Measurements from ENCODE around the gene BORCS5. TPM values are rescaled to one million over a fixed set of nuclear protein-coding genes. Genes with fewer than 3 reads are reported as not detected.
A peak's percentile ranks its signal among the peaks of the same experiment; 100 is the strongest.

The BORCS5 gene
- total and polyA plus RNA-seq, 8 donors: 7.7 to 13.5 (median 9.1) TPM

GRCh38 chr12:12445165-12445881 is 88.4 kb downstream of the BORCS5 start:
- ATAC-seq (no peak), DNase-seq (no peak)
- Histone ChIP-seq H3K4me3 (no peak overlapping the region), H3K36me3 (no peaks in the 10 kb centered on the region), H3K27me3 (no peaks in the 10 kb centered on the region), H3K9me3 (no peaks in the 10 kb centered on the region), H3K4me1 (peaks cover 13 to 71% of the 10 kb centered on the region in 2 donors), H3K27ac (no peak overlapping the region)
- TF ChIP-seq CTCF (IDR thresholded peaks at IDR 0.05): no peak
- intact Hi-C loops (cut with DNase I): no loop called here

GRCh38 chr12:12445882-12446181 is 89.0 kb downstream of the BORCS5 start:
- ATAC-seq (no peak), DNase-seq (no peak)
- Histone ChIP-seq H3K4me1 (peaks cover 16 to 71% of the 10 kb centered on the region in 2 donors), H3K4me3 (no peak overlapping the region), H3K27ac (no peak overlapping the region), H3K36me3 (no peaks in the 10 kb centered on the region), H3K9me3 (no peaks in the 10 kb centered on the region), H3K27me3 (no peaks in the 10 kb centered on the region)
- TF ChIP-seq CTCF (IDR thresholded peaks at IDR 0.05): no peak
- intact Hi-C loops (cut with DNase I): no loop called here

GRCh38 chr12:12446786-12447185 is 89.9 kb downstream of the BORCS5 start:
- Histone ChIP-seq H3K27me3 (no peaks in the 10 kb centered on the region), H3K4me1 (peaks cover 12 to 62% of the 10 kb centered on the region in 2 donors), H3K36me3 (no peaks in the 10 kb centered on the region), H3K9me3 (no peaks in the 10 kb centered on the region), H3K4me3 (no peak overlapping the region), H3K27ac (peak overlapping the region in 1 of 2 donors; percentile 13)
- intact Hi-C loops (cut with DNase I): no loop called here
- ATAC-seq: no peak
- TF ChIP-seq CTCF (IDR thresholded peaks at IDR 0.05): no peak
- DNase-seq: no peak

- DNase-seq: no peak
- TF ChIP-seq CTCF (IDR thresholded peaks at IDR 0.05): no peak
- no peaks in the 10 kb centered on the region for H3K9me3 ChIP-seq
- no peak overlapping the region for H3K4me3 ChIP-seq
- H3K4me1 ChIP-seq: peaks cover 12 to 58% of the 10 kb centered on the region in 2 donors
- no peak for ATAC-seq
- intact Hi-C loops (cut with DNase I): no loop called here
- peak overlapping the region in 1 of 2 donors; percentile 13 for H3K27ac ChIP-seq
- no peaks in the 10 kb centered on the region for H3K27me3 ChIP-seq
- H3K36me3 ChIP-seq: no peaks in the 10 kb centered on the region
Observed at GRCh38 chr12:12447236-12447635, 90.4 kb downstream of the BORCS5 start.

- intact Hi-C loops (cut with DNase I): no loop called here
- ATAC-seq: no peak
- no peaks in the 10 kb centered on the region for H3K9me3 ChIP-seq
- H3K27me3 ChIP-seq: no peaks in the 10 kb centered on the region
- H3K4me1 ChIP-seq: peaks cover 12 to 52% of the 10 kb centered on the region in 2 donors
- H3K4me3 ChIP-seq: no peak overlapping the region
- H3K27ac ChIP-seq: no peak overlapping the region
- no peaks in the 10 kb centered on the region for H3K36me3 ChIP-seq
- no peak for DNase-seq
- no peak for TF ChIP-seq CTCF (IDR thresholded peaks at IDR 0.05)
Observed at GRCh38 chr12:12447837-12448236, 91.0 kb downstream of the BORCS5 start.
